GM21390 (cell line): ENCODE measurements around the gene MAP3K4.

Experiments
- ATAC-seq: cut with Tn5 transposase; IDR thresholded peaks from one replicate; pipeline ENCODE4 v1.9.1; 2021; ENCODE audit not compliant: unreplicated experiment

MAP3K4 gene

GRCh38 chr6:161076181-161076677 lies 84.7 kb downstream of the MAP3K4 start:
- no peak for ATAC-seq

DNA sequence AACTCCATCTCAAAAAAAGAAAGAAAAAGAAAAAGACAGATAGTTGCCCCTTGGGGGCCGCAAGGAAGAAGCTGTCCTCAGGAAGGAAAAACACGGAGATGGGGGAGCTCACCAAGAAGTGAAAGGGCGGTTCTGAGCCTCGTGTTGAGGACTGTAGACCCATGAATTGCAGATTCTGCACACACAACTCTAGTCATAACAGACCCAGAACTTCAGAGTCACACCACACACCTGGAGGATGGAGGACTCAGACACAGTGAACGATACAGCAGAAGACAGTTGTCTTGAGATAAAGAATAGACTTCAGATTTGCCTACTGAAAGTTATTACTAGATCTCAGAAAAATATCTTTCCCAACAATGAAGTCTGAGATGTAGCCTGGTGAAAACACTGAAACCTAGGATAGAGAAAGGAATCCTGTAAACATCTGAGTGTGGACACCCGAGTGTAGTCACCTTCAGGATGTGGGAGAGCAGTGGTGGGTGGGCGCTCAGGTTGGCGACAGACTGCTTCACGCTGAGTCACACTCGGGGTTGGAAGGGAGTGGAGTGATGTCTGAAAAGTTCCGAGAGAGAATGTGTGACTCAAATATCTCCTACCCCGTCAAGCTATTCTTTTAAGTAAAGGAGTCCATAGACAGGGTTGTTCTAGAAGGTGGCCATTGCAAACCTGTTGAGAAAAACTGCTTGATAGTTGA lies 88.1 kb downstream of the MAP3K4 start:
- ATAC-seq, result no peak

DNA sequence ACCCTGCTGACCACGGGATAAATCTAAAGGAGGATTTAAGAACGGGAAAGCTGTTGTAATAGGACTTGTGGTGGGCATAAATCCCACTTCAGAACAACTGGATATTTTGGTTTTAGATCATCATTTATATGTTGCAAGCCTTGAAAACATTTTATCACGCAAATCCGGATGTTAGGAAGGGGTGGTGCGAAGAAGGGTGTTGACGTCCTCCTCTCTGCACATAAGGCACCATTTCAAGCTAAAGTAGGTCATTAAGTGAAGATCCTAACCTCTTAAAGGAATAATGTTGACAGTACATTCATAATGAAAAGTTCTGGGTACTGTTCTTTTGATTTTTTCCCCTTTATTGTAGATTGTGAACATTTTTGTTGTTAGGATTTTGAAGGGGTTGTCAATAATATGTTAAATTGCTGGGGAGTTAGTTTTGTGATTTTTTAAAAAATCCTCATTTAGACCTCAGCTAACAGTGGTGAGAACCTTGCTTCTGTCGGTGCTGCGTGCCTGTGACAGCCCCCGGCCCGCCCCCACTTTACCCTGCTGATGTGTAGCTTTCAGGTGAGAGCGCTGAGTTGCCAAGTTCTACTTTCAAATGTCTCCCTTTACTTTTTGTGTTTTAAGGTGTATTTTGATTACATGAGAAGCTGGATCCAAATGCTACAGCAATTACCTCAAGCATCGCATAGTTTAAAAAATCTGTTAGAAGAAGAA lies 88.8 kb downstream of the MAP3K4 start:
- no peak for ATAC-seq

- no peak for ATAC-seq
Observed at GRCh38 chr6:161082215-161082614, 90.6 kb downstream of the MAP3K4 start.

GRCh38 chr6:161085246-161085645 lies 93.7 kb downstream of the MAP3K4 start:
- no peak for ATAC-seq

GRCh38 chr6:161088676-161089328 lies 97.2 kb downstream of the MAP3K4 start:
- no peak for ATAC-seq

- no peak for ATAC-seq
Observed at GRCh38 chr6:161091151-161091550, 99.6 kb downstream of the MAP3K4 start.

- ATAC-seq, result no peak
Observed at GRCh38 chr6:161091972-161092701, 100.6 kb downstream of the MAP3K4 start.

- no peak for ATAC-seq
Observed at GRCh38 chr6:161094955-161095354, 103.4 kb downstream of the MAP3K4 start.

- ATAC-seq, result no peak
Observed at GRCh38 chr6:161095916-161096315, 104.3 kb downstream of the MAP3K4 start.

- no peak for ATAC-seq
Observed at GRCh38 chr6:161100072-161100471, 108.5 kb downstream of the MAP3K4 start.

- ATAC-seq, result no peak
Observed at GRCh38 chr6:161101517-161101916, 109.9 kb downstream of the MAP3K4 start.

DNA sequence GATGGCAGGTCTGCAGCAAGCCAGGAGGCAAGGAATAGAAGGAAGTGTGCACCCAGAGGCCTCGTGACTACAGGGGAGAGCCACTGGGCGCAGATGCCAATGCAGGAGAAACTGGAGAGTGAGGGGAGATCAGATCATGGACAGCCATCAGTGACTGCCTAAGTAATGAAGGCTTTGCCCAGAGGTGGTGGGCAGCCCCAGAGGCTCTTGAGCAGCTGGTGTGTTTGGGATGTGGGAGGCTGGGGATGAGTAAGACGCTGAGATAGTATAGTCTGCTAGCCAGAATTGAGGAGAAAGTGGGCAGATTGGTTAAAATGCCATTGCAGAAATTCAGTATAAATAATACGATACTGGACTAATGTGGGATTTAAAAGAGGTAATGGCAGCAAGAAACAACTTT lies 111.9 kb downstream of the MAP3K4 start:
- no peak for ATAC-seq

DNA sequence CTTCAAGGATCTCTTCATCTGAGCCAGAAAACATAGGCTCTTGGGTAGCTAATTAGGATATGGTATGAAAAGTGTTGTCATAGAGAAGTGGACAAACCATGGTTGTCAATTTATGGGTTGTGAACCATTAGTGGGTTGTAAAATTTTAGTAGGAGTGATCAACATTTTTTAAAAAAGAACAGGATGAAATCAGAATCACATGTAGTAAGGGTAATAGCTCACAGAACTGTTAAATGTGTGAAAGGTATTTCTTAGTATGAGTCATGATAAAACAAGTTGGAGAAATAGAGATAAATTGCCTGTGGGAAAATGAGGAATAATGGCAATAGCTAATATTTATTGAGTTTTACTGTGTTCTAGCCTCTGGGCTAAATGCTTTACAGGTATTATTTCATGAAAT lies 113.4 kb downstream of the MAP3K4 start:
- no peak for ATAC-seq

DNA sequence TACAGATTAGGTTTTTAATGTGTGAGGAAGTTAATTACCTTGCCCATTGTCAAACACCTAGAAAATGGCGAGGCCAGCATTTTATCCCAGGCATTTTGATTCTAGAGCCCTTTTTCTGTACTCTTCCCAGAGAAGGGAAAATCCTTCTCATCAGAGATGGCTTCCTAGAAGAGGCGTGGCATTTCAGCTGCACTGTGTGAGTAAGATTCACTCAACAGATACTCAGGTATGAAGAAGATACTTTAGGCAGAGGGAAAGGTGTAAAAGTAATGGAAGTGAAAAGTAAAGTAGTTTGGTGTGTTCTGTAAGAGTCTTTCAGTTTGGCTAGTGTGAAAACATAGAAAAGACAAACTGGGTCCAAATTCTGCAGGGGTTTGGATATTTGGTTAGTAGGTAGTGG lies 113.8 kb downstream of the MAP3K4 start:
- no peak for ATAC-seq

- ATAC-seq, result no peak
Observed at GRCh38 chr6:161107779-161108730, 116.5 kb downstream of the MAP3K4 start.

GRCh38 chr6:161108916-161109315 lies 117.3 kb downstream of the MAP3K4 start:
- no peak for ATAC-seq

DNA sequence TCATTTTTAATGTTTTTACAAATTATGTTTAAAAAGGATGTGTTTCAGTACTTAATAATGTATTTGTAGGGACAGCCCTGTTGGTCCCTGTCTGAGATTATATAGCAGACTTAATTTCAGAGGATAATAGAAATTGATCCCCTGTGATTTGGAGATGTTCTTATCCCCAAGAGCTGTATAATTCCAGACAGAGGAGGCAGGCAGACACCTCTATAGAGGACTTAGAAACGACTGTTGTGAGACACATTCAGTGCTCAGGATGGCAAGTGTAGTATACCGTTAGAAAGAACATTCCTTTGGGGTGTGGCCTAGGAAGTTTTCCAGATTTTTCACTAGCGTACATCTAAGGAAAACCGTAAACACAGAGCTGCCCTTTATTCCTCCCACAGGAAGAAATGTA lies 117.8 kb downstream of the MAP3K4 start:
- no peak for ATAC-seq

- no peak for ATAC-seq
Observed at GRCh38 chr6:161110028-161110779, 118.6 kb downstream of the MAP3K4 start.
